G401.6 (cell line): ENCODE results near the gene STIP1.

Experiments used
- FAIRE-seq: peaks from 2 replicates; lab custom pipeline; 2012; peaks lifted over from hg19 to GRCh38; lab: Jason Lieb, UNC

STIP1 gene

DNA sequence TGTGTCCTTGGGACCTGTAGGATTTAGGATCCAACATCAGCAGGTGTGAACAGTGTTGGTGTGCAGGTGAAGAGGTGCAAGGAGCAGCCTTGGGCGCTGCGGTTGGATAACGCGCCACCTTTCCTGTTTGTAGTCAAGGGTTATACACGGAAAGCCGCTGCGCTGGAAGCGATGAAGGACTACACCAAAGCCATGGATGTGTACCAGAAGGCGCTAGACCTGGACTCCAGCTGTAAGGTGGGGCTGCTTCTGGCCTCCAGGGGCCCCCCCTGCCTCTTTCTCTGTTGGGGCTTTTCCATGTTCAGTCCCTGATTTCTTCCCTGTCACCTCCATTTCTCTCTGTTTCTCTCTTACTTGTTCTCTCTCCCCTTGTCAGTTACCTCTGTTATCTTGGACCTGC lies 17.0 kb downstream of the STIP1 start:
- FAIRE-seq, result no peak

GRCh38 chr11:64203421-64204079 lies 17.6 kb downstream of the STIP1 start:
- FAIRE-seq, result no peak

GRCh38 chr11:64204080-64204440 lies 18.1 kb downstream of the STIP1 start:
- no peak for FAIRE-seq

- peak; percentile 93 for FAIRE-seq
Measured at GRCh38 chr11:64204464-64204989, 18.6 kb downstream of the STIP1 start.

DNA sequence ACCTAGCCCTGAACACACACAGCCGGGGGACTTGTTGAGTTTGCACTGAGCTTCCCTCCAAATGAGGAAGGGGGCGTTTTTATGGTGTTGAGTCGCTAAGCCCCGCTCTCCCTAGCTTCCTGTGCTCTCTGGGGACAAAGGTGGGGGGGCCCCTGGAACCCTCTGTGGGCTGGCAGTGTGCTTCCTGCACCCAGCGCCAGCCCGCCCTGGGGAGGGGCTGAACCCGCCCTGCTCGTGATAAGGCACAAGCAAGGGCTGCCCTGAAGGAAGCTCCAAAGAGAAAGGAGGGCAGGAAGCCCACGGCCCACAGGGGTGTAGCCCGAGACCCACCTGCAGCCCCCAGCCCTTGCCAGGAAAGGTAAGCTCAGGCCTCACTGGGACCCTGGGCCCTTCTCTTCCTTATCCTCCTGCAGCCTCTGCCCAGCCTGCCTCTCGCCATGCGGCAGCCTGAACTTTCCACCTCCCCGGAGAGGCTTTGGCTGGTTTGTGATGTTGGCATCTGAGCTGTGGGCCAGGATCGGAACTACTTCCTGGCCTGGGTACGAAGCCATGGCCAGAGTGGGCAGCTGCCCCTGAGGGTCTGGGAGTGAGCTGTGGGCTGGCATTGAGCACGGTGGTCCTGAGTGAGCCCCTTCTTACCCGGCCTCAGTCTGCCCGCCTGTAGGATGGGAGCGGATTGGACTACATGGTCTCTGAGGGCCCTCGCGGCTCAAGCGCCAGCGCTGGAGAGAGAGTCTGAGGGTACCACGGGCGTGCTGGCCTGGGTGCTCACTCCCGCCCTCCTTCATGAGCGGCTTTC lies 20.7 kb downstream of the STIP1 start, which contains the start of gene FERMT3:
FERMT3 (plus strand) TSS at position 265 of the 799 bp plus-strand sequence. CDS start 644 bp downstream, outside the sequence.
- no peak for FAIRE-seq

GRCh38 chr11:64207256-64208085 lies 21.5 kb downstream of the STIP1 start:
- no peak for FAIRE-seq

DNA sequence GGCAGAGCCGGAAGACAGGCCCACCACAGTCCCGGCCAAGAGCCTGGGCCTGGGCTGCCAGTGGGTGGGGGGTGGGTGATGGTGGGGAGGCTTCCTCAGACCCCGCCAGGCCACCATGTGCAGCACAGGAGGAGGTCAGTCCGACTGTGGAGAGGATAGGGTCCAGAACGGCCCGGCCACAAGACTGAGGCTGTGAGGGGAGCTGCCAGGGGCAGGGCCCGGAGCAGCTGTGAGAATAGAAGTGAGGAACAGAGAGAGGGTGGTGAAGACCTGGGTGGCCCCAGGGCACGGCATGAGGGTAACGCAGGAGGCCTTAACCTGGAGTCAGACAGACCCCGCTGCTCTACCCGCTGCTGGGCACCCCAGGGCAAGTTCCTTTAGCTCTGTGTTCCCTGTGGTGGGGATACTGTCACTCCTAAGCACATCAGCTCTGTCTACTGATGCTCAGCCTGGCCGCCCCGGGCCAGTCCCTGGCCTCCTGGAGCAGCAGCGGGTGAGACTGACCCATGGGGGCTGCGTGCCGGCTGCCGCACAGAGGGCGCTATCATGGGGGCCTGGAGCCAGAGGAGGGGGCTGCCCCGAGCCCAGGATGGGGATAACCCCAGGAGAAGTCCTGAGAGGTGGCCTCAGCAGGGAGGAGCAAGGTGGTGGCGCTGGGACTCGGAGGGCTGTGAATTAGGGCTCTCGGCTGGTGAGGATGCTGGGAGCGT lies 22.3 kb downstream of the STIP1 start:
- no peak for FAIRE-seq

GRCh38 chr11:64208796-64209562 lies 23.0 kb downstream of the STIP1 start:
- no peak for FAIRE-seq

DNA sequence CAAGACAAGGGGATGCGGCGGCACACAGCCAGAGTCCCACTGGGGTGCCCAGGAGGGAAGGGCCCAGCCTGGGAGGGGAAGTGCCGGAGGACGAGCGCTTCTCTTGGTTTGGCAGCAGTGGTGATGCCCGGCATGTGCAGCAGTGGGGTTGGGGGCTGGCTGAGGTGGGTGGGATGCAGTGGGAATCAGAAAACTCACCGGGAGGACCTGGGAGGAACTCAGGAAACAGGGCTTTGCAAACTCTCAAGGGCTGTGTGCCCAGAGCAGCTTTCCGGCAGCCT lies 23.5 kb downstream of the STIP1 start:
- no peak for FAIRE-seq

DNA sequence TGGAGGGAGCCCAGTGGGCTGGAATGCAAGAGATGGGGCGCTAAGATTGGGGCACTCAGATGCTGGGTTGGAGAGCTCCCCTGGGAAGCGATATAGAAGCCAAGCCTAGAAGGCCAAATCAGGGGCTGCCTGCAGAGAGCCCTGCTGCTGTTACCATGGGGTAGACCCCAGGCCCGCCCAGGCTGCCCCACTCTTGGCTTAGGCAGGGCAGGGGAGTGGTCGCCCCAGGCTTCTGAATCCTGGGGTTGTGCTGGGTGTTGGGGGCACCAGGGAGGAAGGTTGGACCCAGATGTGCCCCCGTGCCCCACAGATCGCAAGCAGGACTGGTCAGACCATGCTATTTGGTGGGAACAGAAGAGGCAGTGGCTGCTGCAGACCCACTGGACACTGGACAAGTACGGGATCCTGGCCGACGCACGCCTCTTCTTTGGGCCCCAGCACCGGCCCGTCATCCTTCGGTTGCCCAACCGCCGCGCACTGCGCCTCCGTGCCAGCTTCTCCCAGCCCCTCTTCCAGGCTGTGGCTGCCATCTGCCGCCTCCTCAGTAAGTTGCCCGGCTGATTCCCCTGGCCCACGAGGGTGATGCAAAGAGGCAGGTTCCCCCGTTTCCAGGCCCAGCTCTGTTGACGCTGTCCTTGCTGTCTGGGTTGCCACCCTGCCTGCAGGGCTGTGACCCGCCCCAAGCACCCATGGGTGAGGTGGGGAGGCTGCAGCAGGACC lies 24.5 kb downstream of the STIP1 start:
- no peak for FAIRE-seq

DNA sequence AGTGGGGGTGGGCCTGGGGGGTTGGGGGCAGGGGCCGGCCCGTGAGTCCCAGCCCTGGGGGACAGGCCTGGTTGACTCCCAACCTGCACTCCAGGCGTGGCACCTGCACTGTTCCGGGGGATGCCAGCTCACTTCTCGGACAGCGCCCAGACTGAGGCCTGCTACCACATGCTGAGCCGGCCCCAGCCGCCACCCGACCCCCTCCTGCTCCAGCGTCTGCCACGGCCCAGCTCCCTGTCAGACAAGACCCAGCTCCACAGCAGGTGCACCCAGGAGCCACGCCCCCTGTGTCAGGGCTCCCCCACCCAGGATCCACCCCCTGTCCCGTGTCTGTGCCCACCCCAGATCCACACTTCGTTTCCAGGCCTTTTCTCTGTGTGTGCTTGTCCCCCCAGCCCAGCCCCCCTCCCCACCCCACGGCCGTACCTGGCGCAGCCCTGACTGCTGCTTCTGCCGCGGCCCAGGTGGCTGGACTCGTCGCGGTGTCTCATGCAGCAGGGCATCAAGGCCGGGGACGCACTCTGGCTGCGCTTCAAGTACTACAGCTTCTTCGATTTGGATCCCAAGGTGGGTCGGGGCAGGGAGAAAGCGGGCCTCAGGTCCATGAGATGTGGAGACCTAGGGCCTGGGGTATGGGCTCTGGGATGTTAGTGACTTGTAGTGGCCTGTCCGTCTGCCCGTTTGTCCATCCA lies 25.4 kb downstream of the STIP1 start:
- no peak for FAIRE-seq

DNA sequence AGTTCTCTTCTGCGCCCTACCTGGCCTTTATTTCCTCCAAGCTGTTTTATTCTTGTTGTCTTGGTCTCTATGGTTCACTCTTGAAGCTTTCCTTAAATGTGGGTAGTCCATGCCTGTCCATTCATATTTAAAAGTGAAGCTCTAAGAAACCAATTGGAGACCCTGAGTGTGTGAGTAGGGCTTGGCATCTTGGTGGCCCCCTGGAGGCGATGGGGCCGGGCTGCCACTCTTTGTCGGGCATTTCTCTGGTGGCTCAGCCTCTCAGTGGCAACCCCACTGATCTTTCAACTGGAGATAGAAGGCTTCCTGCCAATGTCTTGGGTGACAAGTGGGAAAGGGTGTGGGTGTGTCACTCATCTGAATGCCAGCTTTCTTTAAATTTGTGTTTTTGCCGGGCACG lies 30.9 kb downstream of the STIP1 start:
- no peak for FAIRE-seq

DNA sequence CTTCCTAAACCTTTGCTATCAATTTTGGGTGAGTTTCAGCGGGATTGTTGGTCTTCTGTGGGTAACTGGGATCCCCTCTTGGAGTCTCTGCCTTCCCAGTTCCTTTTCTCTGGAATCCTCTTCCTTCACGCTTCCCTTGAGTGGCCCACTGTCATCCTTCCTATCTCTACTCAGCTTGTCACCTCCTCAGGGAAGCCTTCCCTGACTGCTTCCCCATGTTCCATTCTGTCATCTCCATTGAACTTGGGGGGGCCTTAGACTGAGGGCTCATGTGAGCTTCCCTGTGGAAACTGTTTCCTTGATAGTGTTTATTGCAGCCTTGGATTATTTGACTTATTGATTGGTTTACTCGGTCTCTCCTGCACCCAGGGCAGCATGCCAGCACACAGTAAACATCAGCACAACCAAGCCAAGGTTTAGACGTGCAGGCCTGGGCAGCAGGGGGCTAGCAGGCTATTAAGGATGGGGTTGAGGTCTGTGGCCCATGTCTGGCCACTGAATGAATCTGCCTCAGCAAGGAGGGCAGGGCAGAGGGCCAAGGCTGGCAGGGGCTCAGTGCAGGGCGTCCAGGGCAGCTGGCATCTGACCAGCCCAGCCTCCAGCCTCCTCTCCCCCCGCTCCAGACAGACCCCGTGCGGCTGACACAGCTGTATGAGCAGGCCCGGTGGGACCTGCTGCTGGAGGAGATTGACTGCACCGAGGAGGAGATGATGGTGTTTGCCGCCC lies 32.8 kb downstream of the STIP1 start:
- no peak for FAIRE-seq

- no peak for FAIRE-seq
Measured at GRCh38 chr11:64219354-64219684, 33.3 kb downstream of the STIP1 start.

GRCh38 chr11:64219755-64220154 lies 33.8 kb downstream of the STIP1 start:
- no peak for FAIRE-seq

- no peak for FAIRE-seq
Measured at GRCh38 chr11:64220271-64220670, 34.3 kb downstream of the STIP1 start.

GRCh38 chr11:64220798-64221197 lies 34.8 kb downstream of the STIP1 start:
- FAIRE-seq, result no peak

DNA sequence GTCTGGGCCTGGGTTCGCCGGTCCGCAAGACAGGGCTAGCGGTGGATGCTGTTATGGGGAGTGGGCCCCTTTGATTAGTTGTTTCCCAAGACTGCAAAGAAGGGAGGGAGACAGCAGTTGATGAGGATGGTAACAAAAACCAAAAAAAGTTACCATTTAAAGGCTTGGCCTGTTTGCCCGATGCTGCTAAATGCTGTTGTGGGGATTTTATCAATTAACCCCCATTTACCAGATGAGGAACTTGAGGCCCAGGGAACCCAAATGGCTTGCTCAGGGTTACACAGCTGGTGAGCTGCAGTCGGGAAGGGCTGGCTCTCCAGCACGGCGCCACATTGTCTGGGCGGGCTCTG lies 36.7 kb downstream of the STIP1 start:
- no peak for FAIRE-seq

DNA sequence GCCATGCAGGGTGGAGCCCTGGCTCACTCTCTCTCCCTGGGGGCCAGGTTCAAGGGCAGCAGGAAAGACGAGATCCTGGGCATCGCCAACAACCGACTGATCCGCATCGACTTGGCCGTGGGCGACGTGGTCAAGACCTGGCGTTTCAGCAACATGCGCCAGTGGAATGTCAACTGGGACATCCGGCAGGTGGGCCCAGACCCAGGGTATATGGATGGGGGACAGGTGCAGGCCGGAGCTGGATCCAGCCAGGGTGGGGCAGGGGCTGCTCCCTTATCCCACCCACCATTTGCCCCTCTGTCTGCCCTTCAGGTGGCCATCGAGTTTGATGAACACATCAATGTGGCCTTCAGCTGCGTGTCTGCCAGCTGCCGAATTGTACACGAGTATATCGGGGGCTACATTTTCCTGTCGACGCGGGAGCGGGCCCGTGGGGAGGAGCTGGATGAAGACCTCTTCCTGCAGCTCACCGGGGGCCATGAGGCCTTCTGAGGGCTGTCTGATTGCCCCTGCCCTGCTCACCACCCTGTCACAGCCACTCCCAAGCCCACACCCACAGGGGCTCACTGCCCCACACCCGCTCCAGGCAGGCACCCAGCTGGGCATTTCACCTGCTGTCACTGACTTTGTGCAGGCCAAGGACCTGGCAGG lies 37.2 kb downstream of the STIP1 start:
- no peak for FAIRE-seq
